ENCODE results near the gene ACAP3.

ACAP3 gene

GRCh38 chr1:1329304-1330210 is 21.8 kb upstream of the ACAP3 start:
- TF ChIP-seq GATA3 (IDR thresholded peaks at IDR 0.05; ENCODE audit: low read depth, low read length) (no peak), GATA2 (IDR thresholded peaks at IDR 0.05; ENCODE audit: low read depth, low read length) (no peak)

DNA sequence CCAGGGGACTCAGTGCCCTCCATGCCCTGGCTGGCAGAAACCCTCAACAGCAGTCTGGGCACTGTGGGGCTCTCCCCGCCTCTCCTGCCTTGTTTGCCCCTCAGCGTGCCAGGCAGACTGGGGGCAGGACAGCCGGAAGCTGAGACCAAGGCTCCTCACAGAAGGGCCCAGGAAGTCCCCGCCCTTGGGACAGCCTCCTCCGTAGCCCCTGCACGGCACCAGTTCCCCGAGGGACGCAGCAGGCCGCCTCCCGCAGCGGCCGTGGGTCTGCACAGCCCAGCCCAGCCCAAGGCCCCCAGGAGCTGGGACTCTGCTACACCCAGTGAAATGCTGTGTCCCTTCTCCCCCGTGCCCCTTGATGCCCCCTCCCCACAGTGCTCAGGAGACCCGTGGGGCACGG is 20.5 kb upstream of the ACAP3 start:
- no peak for TF ChIP-seq GATA3 (IDR thresholded peaks at IDR 0.05; ENCODE audit: low read depth, low read length)
- no peak for TF ChIP-seq GATA2 (IDR thresholded peaks at IDR 0.05; ENCODE audit: low read depth, low read length)

- TF ChIP-seq GATA3 (IDR thresholded peaks at IDR 0.05; ENCODE audit: low read depth, low read length) (no peak), GATA2 (IDR thresholded peaks at IDR 0.05; ENCODE audit: low read depth, low read length) (no peak)
Measured at GRCh38 chr1:1327291-1327690, 19.6 kb upstream of the ACAP3 start.

- TF ChIP-seq GATA3 (IDR thresholded peaks at IDR 0.05; ENCODE audit: low read depth, low read length): no peak
- no peak for TF ChIP-seq GATA2 (IDR thresholded peaks at IDR 0.05; ENCODE audit: low read depth, low read length)
Measured at GRCh38 chr1:1326075-1326605, 18.4 kb upstream of the ACAP3 start.

- no peak for TF ChIP-seq GATA2 (IDR thresholded peaks at IDR 0.05; ENCODE audit: low read depth, low read length)
- TF ChIP-seq GATA3 (IDR thresholded peaks at IDR 0.05; ENCODE audit: low read depth, low read length): no peak
Measured at GRCh38 chr1:1325288-1326074, 17.8 kb upstream of the ACAP3 start.

DNA sequence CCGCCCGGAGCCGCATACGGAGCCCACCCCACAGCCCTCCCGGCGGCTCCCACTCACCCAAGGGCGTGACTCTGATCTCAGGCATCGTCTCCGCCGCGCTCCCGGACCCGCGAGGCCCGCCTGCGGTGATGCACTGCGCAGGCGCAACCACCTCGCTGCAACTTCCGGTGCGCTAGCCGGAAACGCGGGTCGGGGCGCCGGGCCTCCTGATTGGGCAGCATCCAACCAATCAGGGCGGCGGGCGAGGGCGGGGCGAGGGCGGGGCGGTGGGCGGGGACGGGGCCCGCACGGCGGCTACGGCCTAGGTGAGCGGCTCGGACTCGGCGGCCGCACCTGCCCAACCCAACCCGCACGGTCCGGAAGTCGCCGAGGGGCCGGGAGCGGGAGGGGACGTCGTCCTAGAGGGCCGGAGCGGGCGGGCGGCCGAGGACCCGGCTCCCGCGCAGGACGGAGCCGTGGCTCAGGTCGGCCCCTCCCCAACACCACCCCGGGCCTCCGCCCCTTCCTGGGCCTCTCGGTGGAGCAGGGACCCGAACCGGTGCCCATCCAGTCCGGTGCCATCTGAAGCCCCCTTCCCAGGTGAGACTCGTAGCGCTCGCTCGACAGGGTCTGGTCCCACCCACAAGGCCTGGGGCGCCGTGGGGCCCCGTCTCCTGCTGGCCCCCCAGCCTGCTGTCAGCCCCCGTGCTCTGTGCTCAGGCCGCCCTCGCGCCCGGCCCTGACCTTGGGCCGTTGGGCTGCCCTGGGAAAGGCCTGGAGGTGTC is 17.0 kb upstream of the ACAP3 start, which contains the start of the genes CPTP and INTS11:
CPTP (plus strand) TSS at position 279 of the 764 bp plus-strand sequence. CDS start 2,109 bp downstream, outside the sequence.
INTS11 (minus strand) TSS at position 137 of the 764 bp plus-strand sequence; CDS start at position 85, 52 bp downstream.
- no peak for TF ChIP-seq GATA2 (IDR thresholded peaks at IDR 0.05; ENCODE audit: low read depth, low read length)
- no peak for TF ChIP-seq GATA3 (IDR thresholded peaks at IDR 0.05; ENCODE audit: low read depth, low read length)

DNA sequence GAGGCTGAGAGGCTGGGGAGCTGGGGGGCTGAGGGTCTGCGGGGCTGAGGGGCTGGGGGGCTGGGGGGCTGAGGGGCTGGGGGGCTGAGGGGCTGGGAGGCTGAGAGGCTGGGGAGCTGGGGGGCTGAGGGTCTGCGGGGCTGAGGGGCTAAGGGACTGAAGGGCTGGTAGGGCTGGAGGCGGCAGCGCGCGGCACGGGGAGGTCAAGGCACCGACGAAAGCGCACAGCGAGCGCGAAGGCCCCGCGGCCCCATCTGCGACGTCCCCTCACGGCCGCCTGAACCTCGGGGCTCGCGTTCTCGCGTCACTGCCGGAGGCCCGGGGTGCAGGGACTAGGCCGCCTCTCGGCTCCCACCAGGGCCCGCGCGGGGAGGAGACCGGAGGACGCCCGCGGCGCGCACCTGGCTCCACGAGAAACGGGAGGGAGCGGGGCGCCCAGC is 16.4 kb upstream of the ACAP3 start:
- no peak for TF ChIP-seq GATA2 (IDR thresholded peaks at IDR 0.05; ENCODE audit: low read depth, low read length)
- TF ChIP-seq GATA3 (IDR thresholded peaks at IDR 0.05; ENCODE audit: low read depth, low read length): no peak

GRCh38 chr1:1322952-1323351 is 15.2 kb upstream of the ACAP3 start:
- TF ChIP-seq GATA2 (IDR thresholded peaks at IDR 0.05; ENCODE audit: low read depth, low read length) (no peak), GATA3 (IDR thresholded peaks at IDR 0.05; ENCODE audit: low read depth, low read length) (no peak)

- TF ChIP-seq GATA3 (IDR thresholded peaks at IDR 0.05; ENCODE audit: low read depth, low read length) (no peak), GATA2 (IDR thresholded peaks at IDR 0.05; ENCODE audit: low read depth, low read length) (no peak)
Measured at GRCh38 chr1:1322418-1322817, 14.7 kb upstream of the ACAP3 start.

DNA sequence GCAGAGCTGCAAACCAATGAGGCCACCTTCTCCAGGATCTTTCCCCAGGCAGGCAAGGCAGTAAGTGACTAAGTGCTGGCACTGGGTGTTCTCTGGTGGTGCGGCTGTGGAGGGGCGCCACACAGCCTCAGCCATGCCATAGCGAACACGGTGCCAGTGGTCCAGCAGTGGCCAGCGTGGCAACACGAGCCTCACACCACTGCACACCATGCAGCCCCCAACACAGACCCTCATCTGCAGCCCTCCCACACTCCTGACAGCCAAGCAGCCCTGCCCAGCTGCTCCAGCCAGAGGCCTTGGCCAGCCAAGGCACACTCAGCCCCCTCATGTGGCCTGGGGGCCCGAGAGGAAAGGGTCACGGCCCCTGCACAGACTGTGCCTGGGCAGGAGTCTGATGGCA is 13.7 kb upstream of the ACAP3 start:
- no peak for TF ChIP-seq GATA2 (IDR thresholded peaks at IDR 0.05; ENCODE audit: low read depth, low read length)
- no peak for TF ChIP-seq GATA3 (IDR thresholded peaks at IDR 0.05; ENCODE audit: low read depth, low read length)

- no peak for TF ChIP-seq GATA3 (IDR thresholded peaks at IDR 0.05; ENCODE audit: low read depth, low read length)
- TF ChIP-seq GATA2 (IDR thresholded peaks at IDR 0.05; ENCODE audit: low read depth, low read length): no peak
Measured at GRCh38 chr1:1320666-1321448, 13.1 kb upstream of the ACAP3 start.

- no peak for TF ChIP-seq GATA3 (IDR thresholded peaks at IDR 0.05; ENCODE audit: low read depth, low read length)
Measured at GRCh38 chr1:1319646-1319941, 11.9 kb upstream of the ACAP3 start.
